Measurements from ENCODE around the gene ICAM5.
A peak's percentile ranks its signal among the peaks of the same experiment; 100 is the strongest.

The ICAM5 gene

DNA sequence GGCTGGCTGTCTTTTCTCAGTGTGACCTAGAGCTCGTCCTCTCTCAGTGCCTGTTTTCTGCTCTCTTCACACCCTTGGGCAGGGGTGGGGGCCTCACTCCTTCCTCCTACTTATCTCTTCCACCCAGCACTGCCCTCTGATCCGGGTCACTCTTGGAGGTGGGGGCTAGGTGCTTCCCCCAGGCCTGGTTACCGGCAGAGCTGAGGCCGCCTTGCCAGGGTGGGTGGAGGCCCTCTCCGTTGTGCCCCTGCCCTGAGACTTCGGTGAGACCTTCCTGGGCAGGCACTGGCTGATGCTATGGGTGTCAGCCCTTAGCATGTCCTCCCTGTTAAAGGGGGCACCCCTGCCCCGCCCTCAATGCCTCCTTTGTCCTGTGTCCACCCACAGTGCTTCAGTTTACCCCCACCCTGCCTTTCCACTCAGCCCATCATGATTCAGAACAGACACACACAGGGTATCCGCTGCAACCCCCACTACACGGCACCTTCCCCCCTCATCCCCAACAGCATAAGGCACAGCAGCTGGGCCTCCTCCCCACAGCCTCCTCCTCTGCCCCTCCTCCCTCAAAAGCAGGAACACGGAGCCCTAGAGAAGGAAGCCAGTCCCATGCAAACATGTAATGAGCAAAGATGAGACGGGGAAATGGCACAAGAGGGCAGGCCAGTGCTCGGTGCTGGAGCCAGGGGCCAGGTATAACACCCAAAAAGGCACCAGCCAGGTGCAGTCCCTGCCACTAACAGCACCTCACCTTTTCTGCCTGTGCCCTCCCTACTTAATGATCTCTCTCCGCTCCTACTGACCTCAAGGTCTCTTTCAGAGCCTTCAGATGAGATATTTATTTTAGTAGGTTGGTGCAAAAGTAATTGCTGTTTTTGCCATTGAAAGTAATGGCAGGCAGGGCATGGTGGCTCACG, 10.1 kb downstream of the ICAM5 start:
- TF ChIP-seq, protein P1, sequence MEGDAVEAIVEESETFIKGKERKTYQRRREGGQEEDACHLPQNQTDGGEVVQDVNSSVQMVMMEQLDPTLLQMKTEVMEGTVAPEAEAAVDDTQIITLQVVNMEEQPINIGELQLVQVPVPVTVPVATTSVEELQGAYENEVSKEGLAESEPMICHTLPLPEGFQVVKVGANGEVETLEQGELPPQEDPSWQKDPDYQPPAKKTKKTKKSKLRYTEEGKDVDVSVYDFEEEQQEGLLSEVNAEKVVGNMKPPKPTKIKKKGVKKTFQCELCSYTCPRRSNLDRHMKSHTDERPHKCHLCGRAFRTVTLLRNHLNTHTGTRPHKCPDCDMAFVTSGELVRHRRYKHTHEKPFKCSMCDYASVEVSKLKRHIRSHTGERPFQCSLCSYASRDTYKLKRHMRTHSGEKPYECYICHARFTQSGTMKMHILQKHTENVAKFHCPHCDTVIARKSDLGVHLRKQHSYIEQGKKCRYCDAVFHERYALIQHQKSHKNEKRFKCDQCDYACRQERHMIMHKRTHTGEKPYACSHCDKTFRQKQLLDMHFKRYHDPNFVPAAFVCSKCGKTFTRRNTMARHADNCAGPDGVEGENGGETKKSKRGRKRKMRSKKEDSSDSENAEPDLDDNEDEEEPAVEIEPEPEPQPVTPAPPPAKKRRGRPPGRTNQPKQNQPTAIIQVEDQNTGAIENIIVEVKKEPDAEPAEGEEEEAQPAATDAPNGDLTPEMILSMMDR (conservative IDR thresholded peaks at IDR 0.05; ENCODE audit: low read depth, low read length): no peak
- H3K4me3 ChIP-seq (ENCODE audit: low read length): no peak overlapping the region

DNA sequence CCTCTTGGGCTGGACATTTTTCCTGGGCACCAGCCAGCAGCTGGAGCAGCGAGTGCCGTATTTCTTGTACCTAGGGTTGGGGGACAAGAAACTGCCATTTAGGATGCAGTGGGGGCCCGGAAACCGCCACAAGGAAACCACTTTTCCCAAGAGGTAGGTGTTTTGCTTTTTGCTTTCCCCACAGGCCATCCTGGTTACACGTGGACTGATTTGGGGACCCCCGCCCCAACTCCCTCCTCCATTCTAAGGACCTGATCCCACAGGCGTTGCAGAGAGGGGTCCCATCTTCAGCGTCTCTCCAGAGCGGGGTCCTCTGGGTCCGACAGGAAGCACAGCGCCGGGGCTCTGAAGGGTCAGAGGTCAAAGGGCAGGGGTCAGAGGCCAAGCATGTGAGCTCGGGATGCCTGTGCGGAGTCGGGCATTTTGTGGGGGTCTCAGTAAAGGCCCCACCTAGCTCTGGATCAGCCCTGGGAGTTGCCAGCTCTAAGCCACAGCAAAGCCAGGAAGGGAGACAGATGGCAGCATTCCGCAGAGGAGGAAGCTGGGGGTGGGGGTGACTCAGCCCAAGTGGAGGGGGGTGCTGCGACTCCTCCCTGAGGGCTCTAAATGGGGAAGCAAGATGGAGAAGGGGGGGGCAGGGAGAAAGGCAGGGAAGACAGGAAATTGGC, 15.5 kb downstream of the ICAM5 start:
- DNase-seq (ENCODE audit: low read depth): no peak
- TF ChIP-seq, protein P1 (conservative IDR thresholded peaks at IDR 0.05; ENCODE audit: low read depth, low read length): no peak
- H3K4me3 ChIP-seq (ENCODE audit: low read length): no peak overlapping the region

More for the DNA sequence above, 10.1 kb downstream of the ICAM5 start:
- no peak for DNase-seq (ENCODE audit: low read depth)

GRCh38 chr19:10306327-10306726, 16.6 kb downstream of the ICAM5 start:
- no peak overlapping the region for H3K4me3 ChIP-seq (ENCODE audit: low read length)
- DNase-seq (ENCODE audit: low read depth): no peak
- TF ChIP-seq, protein P1 (conservative IDR thresholded peaks at IDR 0.05; ENCODE audit: low read depth, low read length): no peak

DNA sequence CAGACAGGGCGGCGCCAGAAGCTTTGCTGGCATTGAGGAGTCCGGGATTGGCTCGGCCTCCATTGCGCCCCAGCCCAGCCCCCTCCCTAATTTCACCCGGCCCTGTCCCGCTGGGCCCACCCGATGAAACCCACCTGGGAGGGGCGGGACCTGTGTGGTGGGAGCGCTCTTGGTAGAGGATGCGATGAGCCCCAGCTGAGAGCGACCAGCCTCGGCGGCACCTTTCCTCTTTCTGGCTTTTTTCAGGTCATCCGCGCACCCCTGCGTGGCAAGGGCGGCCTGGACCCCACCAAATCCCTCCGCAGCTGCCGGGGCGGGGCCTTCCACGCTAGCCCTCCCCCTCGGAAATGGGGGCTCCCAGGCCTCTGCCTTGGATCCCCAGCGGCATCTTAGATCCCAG, 19.7 kb downstream of the ICAM5 start, which contains the start of gene ZGLP1:
TSS of gene ZGLP1 (minus strand) at position 393 of the 400 bp plus-strand sequence.
- no peak within 1 kb of the TSS for H3K4me3 ChIP-seq (ENCODE audit: low read length)
- TF ChIP-seq, protein P1 (conservative IDR thresholded peaks at IDR 0.05; ENCODE audit: low read depth, low read length): no peak
- DNase-seq (ENCODE audit: low read depth): no peak

DNA sequence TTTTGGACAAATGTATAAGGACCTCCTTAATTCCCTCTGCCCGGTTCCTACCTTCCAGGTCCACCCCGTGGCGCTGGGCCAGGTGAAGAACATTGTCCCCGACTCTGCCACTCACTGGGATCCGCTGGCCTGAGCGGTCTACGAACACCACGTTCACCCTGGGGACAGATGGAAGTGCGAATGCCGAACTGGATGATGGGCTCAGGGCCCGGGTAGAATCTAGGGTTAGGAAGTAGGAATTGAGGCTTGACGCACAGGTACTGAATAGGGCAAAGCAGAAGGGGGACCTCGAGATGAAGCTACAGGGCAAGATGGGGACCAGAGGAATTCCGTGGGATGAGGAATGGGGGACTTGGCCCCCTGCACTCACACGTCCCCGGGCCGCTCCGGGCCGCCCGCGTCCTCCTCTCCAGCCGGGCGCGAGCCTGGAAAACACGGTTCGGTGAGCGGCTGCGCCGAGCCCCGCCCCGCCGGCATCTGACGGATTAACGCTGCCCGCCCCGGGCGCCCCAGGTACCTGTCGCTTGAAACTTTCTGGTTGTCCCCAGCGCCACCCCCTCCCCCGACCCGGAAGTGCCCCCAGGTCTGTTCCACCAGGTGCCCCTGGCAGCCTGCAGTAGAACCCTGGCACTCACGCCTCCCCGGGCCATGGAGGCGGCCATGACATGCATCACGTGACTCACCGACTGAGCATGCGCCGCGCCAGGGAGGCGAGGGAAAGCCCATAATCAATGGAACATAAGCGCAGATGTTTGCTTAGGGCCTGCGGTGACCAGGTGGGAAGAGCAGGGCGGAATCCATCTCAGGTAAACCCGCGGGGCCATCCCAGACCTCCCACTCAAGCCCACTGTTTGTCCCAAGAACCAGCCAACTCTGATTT, 25.8 kb downstream of the ICAM5 start, which contains the start of gene FDX2:
TSS of gene FDX2 (minus strand) at position 681 of the 880 bp plus-strand sequence. CDS start at position 662, 19 bp downstream.
- H3K4me3 ChIP-seq (ENCODE audit: low read length): peak within 1 kb of the TSS; percentile 86
- DNase-seq (ENCODE audit: low read depth): no peak
- TF ChIP-seq, protein P1 (conservative IDR thresholded peaks at IDR 0.05; ENCODE audit: low read depth, low read length): no peak

DNA sequence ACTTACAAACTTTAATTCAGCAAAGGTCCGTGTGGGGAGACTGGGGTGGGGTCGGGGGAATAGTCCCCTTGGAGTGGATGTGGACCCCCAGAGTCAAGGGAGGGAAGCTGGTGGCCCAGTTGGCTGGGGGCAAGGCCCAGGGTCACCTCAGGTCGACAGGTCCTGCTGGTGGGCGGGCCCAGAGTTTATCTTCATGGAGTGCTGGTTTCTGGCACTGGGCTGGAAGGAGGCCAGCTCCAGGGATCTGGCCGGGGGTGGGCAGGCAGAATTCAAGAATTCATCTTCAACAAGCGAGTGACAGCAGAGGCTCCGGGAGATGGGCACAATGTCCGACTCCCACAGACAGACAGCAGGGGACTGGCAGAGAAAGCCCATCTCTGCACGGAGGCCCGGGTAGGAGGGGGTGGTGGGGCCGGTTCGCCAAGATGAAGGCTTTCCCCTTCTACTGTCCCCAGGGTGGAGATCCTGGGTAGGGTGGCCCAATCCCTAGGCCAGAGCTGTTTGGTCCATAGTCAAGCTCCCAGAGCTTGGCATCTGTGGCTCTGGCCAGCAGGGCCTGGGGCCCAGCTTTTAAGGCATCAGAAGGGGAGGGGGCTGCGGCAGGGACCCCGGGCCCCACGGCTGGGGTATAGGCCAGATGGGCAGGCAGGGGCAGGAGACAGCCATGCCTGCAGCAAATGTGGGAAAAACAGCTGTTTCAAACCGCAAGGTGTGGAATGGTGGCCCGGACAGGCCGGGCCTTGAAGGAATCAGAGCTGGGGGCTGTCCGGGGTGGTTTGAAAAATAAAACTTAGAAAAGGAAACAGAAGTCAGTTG, 26.7 kb downstream of the ICAM5 start:
- no peak for DNase-seq (ENCODE audit: low read depth)
- no peak overlapping the region for H3K4me3 ChIP-seq (ENCODE audit: low read length)
- TF ChIP-seq, protein P1 (conservative IDR thresholded peaks at IDR 0.05; ENCODE audit: low read depth, low read length): no peak

Data from retinal pigment epithelial cell (primary cell).